Urothelium cell line (cell line): ENCODE data around the gene ARL5A.
"Not testable (repeated sequence)": the region's sequence is repeated elsewhere in the genome, so short reads cannot be mapped to it uniquely, and the experiment has no call there.

Experiments used
- DNase-seq: peaks from one replicate; pipeline ENCODE4 v3.0.0; 2011; ENCODE audit warnings: low spot score, mixed read lengths
- FAIRE-seq: peaks from 2 replicates; lab custom pipeline; 2011; peaks lifted over from hg19 to GRCh38; lab: Jason Lieb, UNC

The ARL5A gene

DNA sequence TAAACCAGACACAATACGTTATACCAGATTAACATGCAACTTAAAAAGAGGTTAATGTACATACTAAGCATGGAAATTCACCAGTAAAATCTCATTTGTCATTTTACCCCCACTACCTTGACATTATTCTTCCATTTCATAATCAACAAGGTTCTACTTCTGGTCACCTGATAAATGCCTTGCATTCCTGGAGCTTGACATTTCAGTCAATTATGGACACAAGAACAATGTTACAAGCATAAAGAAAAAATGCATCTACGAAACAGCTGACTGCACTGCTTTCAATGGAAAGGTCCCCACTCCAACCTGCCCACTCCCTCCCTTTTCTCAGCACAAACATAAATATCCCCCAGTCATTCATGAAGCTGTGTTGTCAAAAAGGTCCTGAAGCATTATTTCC, 31.4 kb downstream of the ARL5A start:
- FAIRE-seq (peak; percentile 82), DNase-seq (no peak)

DNA sequence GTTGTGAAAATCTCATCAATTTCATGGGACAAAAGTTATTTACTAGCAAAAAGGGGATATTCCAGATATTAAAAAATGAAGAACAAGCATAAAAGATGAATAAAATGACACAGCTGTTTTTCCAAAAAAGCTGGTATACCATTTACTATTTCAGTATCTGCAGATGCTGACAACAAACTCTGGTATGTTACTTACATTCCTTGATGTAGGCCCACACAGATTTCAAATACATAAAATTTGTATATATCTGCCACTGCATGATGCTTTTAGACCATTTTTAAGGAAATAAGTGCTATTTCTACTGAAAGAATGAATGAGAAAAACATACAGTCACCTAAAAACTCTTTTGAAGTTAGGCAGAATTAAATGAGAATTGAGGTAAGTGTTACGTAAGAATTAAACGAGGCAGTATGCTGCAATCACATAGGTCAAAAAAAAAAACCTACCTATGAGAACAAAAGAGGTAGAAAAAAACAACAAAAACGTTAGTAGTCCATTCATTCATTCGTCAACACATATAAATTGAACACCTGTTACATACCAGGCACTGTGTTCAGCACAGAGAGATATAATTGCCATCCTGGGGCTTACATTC, 32.5 kb downstream of the ARL5A start:
- FAIRE-seq, result no peak
- no peak for DNase-seq

DNA sequence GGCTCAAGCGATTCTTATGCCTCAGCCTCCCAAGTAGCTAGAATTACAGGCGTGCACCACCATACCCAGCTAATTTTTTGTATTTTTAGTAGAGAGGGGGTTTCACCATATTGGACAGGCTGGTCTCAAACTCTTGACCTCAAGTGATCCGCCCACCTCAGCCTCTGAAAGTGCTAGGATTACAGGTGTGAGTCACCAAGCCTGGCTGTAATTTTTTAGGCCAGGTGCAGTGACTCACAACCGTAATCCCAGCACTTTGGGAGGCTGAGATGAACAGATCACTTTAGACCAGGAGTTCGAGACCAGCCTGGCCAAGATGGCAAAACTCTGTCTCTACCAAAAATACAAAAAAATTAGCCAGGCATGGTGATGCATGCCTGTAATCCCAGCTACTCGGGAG, 33.8 kb downstream of the ARL5A start:
- not testable (repeated sequence) for DNase-seq, FAIRE-seq

DNA sequence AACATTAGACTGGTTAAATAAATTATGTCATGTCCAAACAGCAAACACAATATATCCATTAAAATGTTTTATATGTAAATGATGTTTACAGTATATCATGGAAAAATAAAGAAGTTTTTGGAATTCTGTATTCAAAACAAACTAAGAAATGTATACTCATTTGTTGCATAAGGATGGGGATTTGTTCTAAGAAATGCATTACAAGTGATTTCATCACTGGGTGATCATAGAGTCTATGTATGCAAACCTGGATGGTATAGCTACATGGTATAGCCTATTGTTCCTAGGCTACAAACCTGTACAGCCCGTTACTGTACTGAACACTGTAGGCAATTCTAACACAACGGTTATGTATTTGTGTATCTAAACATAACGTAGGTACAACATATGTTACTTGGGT, 35.1 kb downstream of the ARL5A start:
- FAIRE-seq, result no peak

DNA sequence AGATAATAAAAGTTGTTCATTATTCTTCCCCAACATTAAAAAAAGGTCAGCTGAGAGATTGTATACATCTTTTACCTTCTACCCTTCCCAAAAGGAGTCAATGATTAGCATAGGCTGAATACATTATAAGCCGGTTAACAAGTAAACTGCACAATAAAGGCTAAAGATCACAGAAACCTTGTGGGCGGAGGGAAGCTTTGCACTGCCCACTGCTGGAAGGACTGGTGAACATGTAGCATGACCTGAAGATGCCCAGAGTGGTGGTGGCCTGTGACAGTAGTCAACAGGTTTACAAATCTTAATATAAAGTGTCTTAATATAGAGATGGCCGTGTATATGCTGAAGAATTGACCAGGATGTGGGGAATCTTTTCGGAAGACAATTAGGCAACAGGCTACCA, 35.6 kb downstream of the ARL5A start:
- DNase-seq (no peak), FAIRE-seq (no peak)

More for the DNA sequence above, 35.1 kb downstream of the ARL5A start:
- DNase-seq, result no peak

DNA sequence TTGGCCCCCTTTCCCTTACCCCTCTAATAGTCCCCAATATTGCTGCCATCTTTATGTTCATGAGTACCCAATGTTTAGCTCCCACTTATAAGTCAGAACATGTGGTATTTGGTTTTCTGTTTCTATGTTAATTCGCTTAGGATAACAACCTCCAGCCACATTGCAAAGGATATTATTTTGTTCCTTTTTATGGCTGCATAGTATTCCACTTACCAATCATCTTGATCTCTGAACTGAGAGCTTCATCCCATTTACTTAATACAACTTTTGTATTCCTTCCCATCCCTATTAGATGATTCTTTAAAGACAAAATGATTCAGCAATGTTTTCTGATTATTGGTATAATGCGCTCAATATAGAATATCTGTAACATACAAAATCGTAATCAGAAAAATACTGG, 36.7 kb downstream of the ARL5A start:
- DNase-seq (no peak), FAIRE-seq (no peak)

DNA sequence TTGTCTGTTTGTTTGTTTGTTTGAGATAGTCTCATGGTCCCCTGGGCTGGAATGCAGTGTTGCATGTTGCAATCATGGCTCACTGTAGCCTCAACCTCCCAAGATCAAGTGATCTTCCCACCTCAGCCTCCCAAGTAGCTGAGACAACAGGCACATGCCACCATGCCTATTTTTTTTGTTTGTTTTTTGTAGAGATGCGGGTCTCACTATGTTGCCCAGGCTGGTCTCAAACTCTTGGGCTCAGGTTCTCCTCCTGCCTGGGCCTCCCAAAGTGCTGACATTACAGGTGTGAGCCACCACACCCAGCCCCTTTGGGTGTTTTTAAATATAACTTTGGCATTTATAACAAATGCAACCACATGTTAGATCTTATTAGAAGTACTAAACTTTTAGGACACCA, 37.5 kb downstream of the ARL5A start:
- FAIRE-seq, result no peak
- no peak for DNase-seq

DNA sequence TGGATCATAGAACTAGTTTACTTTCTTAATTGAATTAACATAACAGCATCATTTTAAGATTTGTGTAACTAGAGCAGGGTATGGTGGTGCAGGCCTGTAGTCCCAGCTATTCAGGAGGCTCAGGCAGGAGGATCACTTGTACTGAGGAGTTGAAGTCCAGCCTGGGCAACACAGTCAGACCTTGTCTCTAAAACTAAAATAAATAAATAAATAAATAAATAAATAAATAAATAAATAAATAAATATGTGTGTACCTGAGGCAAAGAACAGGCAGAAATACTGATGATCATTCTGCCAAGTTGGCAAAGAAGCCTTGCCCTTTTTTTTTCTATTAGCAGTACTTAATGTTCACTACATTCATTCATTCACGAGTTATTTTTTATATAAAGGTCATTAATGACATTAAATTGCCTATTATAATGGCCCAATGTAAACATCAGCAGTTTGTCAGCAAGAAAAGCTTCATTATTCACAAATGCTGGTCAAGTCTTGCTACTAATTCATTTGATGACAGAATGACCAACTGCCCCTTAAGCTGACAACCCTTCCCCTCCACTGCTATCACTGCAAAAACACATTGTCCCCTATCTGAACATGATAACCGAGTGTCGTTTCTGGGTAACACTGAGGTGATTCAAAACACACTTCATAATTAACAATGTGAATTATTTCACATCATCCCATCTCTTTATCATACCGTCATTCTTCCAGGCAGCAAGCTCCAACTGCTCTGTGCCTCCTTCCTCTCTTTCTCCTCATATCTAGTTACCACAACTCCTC, 39.0 kb downstream of the ARL5A start:
- FAIRE-seq (no peak), DNase-seq (no peak)

DNA sequence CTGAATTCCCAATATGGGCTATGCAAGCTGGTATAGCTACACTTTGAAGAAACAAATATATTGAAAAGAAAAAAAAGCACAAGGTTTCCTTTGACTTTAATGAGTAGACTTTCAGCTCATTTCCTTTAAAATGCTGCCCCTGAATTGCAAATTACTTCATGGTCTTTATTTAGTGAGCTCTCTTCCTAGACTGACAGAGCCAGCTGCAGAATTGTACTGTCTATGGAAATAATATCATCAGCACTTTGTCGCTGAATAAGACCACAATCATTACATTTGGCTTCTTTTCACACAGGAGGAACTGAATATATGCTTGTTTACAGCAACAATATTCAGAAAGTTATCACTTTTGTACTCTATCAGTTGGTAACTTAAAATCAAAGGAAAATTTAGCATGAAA, 41.7 kb downstream of the ARL5A start:
- FAIRE-seq, result no peak
- DNase-seq, result no peak

DNA sequence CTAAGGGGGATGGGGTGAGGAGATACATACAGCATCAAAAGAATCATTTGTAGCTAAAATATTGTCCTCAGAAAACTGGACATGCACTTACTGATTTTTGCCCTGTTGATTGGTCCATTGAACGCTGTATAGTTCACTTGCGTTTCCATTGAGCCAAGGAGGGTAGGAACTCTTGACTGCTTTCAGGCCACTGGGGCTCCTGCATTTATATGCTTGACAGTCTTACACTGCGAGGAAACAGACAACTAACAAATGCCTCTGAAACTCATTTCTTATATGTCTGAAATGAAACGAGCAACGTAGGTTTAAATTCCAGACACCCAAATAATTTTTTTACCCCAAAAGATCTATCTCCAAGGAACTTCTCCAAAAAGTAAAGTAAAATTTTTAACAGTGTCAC, 42.1 kb downstream of the ARL5A start:
- FAIRE-seq (no peak), DNase-seq (no peak)

DNA sequence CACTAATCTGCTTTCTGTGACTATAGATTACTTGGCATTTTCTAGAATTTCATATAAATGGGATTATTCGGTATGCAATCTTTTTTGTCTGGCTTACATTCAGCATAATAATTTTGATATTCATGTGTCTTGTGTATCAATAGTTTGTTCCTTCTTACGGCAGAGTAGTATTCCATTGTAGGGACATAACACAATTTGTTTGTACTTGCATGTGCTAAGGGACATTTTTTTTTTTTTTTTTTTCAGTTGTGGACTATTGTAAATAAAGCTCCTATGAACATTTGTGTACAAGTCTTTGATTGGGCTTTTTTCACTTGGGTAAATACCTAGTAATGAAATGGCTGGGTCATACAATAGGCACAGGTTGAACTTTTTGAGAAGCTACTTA, 45.1 kb downstream of the ARL5A start:
- FAIRE-seq, result no peak
- no peak for DNase-seq

DNA sequence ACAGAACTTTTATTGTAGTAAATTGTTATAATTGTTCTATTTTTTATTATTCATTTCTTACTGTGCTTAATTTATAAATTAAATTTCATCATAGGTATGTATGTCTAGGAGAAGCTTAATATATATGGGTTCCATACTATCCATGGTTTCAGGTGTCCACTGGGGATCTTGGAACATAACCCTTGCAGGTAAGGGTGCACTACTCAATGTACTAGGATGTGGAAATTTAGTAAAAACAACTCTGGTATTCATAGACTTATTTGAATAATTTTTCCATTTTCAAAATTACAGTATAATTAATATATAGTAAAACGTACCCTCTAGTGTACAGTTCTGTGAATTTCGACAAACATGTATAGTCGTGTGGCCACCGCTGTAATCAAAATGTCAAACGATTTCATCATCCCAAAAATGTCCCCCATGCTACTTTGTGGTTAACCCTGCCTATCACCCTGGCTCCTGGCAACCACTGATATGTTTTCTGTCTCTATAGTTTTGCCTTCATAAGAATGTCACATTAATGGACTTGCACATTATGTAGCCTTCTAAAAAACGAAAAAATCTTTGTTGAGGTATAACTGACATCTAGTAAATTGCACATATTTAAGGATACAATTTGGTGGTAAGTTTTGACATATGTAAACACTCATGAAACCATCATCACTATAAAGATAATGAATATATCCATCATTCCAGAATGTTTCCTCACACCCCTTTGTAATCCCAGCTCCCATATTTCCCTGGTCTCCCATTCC, 45.7 kb downstream of the ARL5A start:
- DNase-seq, result no peak
- no peak for FAIRE-seq

DNA sequence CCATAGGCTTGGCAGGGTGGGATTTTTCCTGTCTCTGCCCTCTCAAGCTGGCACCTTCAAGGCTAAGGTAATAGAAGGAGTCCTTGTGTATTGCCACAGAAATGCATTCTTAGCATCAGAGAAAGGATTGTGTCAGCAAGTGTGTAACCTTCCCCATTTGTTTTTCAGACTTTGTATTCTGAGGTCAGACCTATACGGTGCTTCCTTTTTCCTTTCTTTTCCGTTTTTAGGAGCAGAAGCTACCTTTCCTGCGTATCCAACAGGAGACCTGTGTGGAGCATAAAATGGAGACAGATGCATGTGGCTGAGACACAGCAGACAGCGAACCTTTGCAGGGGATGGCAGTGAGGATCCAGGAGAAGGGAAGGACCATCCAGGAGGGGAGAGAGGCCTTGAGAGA, 46.6 kb downstream of the ARL5A start:
- DNase-seq, result no peak
- no peak for FAIRE-seq

DNA sequence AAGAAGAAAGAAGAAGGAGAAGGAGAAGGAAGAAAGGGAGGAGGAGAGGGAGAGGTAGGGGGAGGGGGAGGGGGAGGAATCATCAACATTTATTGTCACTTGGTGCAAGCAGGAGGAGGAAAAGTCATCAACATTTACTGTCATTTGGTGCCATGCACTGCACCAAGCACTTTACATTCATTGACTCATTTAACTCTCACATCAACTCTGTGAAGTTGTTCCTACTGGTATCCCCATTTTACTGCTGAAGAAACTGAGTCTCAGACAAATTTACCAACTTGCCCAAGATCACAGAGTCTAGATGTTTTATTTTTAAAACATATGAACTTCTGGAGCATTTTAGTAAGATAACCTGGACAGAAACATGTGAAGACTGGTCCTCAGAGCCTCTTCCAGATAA, 47.3 kb downstream of the ARL5A start:
- no peak for DNase-seq
- FAIRE-seq, result no peak

DNA sequence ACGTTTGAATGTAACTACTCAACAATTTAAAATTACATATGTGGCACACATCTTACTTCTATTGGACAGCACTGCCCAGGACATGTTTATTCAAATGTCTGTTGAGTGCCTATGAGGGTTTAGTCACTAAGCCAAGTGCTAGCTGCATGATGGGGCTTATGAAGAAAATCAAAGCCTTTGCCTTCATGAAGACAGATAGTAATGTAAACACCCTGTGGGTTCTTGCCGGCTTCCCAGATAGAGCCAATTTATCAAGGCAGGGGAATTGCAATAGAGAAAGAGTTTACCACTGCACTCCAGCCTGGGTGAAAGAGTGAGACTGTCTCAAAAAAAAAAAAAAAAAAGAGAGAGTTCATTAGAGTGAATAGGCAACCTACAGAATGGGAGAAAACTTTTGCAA, 50.3 kb downstream of the ARL5A start:
- DNase-seq, result no peak
- FAIRE-seq, result no peak

DNA sequence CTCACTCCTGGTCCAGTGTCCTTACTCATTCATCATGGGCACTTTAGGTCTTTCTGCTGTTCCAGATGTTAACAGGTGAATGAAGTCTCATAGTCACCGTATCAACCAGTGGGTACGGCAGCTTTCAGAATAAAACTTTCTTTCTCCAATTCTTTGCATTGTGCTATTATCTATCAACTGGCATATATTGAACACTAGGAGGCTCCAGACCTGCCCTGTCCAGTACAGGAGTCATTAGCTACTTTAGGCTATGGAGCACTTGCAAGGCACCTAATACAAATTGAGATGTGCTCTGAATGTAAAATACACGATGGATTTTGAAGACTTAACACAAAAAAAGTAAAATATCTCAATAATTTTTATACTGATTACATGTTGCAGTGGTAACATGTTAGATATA, 50.7 kb downstream of the ARL5A start:
- FAIRE-seq, result no peak
- DNase-seq, result no peak

DNA sequence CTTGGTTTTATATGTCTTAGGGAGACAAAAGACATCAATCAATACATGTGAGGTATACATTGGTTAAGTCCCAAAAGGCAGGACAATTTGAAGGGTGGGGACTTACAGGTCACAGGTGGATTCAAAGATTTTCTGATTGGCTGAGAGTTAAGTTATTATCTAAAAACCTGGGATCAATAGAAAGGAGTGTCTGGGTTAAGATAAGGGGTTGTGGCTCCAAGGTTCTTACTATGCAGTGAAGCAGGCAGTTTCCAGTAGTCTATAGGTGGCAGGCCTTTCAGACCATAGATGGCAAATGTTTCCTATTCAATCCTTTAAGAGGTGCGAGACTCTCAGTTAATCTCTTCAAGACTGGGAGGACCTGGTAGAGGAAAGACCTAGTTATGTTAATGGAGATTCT, 51.9 kb downstream of the ARL5A start:
- FAIRE-seq (no peak), DNase-seq (no peak)

DNA sequence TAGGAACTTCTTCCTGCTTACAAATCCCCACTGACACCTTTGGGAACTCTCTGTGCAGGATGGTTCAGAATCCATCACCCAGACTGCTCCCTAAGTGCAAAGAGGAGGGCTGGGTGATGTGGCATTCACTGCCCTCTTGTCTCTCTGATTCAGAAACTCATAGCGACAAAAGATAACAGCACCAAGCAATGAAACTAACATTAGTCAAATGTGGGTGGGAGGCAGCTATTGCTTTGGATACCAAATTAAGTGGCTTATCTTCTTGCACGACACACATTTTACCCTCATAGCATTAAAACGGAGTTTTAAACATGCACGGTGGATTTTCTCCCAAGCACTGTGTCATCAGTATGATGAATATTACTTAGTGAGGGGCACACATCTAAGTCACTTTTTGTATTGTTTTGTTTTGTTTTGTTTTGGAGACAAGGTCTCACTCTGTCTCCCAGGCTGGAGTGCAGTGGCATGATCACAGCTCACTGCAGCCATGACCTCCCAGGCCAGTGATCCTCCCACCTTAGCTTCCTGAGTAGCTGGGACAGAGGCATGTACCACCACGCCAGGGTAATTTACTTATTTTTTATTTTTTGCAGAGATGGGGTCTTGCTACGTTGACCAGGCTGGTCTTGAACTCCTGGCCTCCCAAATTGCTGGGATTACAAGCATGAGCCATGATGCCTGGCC, 53.0 kb downstream of the ARL5A start:
- FAIRE-seq (no peak), DNase-seq (no peak)

DNA sequence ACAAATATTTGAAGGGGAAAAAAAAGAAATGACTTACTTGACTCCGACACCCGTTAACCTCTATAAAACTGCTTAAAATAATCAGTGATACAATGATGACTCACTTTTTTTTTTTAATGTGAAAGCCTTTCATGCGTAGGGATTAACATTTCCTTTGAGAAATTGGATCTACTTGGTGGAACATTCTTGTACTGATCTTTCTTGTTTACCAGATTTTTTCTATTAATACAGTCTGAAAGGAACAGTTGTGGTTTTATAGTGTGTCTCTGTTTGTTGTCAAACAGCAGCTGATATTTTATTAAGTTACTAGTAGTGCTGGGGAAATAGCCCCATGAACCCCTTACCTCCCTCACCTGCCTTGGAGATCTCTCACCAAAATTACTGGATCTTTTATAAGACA, 53.7 kb downstream of the ARL5A start:
- peak; percentile 16 for DNase-seq
- FAIRE-seq, result no peak

DNA sequence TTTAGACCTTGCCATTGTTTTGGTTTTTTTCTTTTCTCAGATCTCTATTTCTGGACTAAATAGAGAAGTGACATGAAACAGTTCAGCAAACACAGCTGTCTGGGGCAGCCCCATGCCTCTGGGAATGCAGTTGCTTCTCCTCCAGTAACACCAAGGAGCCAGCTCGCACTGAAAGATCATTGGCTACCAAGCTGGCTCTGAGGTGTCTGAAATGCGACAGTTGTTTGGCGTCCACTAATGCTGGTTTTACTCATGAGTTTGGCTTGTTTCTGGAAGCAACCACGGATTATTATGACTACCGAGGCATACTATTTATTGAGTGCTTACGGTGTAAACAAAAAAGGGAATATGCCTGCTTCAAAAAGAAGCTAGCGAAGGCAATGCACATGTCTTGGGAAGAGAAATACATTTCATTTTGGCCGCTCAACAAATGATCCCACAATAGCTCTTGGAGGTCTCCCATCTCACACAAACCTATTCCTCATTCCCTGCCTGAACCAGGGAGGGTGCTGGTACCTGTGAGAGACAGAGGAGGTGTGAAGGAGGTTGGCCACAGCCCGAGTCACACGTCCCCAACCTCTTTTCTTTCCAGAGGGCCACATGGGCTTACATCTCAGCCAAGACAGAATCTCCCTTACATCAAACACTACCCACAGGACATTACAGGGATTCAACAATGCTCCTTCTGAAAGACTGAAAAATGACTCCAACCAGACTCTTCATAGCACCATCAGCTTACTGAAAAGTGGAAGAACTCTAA, 56.4 kb downstream of the ARL5A start:
- DNase-seq (no peak), FAIRE-seq (no peak)

DNA sequence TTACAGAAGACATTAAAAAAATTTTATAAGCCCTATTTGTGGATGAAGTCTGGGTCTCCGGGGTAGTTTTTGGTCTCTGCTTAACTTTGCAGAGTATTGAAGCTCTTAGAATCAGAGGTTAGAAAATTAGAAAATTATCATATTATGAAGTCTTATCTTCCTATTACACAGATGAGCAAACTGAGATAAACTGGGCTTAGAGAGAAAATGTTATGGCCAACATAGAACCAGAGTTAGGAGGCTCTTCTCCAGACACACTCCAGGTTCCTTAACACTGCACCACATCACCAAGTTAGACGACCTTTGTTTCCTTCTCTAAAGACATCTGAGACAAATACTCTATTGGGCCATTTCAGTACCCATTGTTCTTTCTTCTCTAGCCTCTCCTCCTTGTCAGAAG, 57.2 kb downstream of the ARL5A start:
- FAIRE-seq, result no peak

More for the DNA sequence above, 57.2 kb downstream of the ARL5A start:
- no peak for DNase-seq
